HG02678 (cell line): Measurements from ENCODE around the gene PRR33.

Experiments used
- ATAC-seq: cut with Tn5 transposase; IDR thresholded peaks from one replicate; pipeline ENCODE4 v1.9.1; 2021; ENCODE audit warnings: mild to moderate bottlenecking, moderate library complexity; ENCODE audit not compliant: unreplicated experiment

The PRR33 gene

DNA sequence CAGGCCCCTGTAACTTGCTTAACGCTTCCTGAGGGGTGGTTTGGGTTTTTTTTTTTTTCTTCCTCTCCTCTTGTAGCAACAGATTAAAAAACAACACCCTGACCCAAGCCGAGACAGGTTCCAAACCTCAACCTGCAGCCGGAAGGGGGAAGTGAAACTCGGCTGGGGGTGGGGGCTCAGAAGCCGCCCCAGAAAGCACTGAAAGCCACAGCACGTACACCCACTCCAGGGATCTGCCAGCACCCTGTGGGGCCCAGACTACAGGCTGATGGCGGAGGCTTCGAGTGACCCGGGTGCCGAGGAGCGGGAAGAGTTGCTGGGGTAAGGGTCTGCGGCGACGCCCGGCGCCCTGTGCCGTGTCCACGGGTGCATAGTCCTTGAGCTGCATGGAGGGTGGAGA lies 38.8 kb downstream of the PRR33 start, which contains the start of gene LSP1:
Gene LSP1 (plus strand): TSS at position 208 of the 400 bp plus-strand sequence. CDS start 61 bp downstream, at position 269.
- peak; percentile 56 for ATAC-seq

DNA sequence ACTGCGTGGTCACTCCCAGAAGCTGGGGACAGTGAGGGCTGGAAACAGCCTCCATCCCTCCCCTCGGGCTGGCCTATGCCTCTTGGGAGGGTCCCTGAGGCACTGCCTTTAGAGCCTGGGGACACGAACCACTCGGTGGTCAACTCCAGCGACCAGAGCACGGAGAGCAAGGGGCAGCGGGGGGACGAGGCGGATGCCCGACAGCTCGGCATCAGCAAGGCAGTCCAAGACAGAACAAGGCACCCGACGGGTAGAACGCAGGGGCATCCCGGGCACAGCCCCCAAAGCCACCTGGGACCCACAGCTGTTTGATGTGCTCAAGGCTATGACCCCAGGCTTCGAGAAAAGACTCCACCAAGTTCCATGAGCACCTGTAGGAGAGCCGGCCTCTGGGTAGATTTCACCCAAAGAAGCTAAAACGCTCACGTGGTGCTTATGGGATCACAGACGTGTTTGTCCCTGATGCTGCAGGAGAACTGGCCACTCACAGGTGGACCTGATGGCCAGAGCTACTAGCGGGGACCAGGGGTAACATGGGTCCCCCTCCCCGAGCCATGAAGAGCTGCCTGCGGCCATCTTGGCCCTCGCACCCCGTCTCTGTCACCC lies 39.3 kb downstream of the PRR33 start:
- ATAC-seq, result no peak

DNA sequence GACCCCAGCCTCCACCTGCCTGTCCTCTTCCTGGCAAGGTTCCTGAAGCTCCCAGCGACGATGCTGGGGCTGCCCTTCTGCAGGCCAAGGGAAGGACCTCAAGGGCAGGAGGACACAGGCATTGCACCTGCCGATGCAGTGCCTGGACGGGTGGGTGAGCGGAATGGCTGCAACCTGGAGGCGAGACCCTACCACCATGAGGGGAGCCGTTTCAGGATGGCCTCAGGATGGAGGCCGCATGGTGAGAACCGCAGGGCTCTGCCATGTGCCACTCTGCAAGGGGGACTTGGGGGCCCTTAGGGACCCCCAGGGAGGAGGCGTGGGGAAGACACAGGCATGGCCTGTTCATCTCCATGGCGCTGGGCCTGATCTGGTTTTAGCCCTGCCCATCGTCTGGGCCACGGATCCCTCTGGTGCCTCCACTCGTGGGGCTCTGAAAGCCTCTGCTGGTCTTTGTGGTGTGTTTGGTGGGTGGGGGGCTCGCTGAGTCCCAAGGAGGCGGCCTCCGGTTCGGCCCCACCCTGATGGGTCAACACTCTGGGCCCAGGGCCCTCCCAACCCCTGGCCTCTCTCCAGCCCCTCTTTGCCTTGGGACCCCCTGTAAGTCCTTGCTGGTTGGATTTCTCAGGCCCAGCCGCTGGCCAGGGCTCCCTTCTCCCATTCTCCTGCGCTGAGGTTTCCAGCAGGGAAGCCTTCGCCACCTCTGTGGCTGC lies 40.1 kb downstream of the PRR33 start:
- ATAC-seq, result no peak

DNA sequence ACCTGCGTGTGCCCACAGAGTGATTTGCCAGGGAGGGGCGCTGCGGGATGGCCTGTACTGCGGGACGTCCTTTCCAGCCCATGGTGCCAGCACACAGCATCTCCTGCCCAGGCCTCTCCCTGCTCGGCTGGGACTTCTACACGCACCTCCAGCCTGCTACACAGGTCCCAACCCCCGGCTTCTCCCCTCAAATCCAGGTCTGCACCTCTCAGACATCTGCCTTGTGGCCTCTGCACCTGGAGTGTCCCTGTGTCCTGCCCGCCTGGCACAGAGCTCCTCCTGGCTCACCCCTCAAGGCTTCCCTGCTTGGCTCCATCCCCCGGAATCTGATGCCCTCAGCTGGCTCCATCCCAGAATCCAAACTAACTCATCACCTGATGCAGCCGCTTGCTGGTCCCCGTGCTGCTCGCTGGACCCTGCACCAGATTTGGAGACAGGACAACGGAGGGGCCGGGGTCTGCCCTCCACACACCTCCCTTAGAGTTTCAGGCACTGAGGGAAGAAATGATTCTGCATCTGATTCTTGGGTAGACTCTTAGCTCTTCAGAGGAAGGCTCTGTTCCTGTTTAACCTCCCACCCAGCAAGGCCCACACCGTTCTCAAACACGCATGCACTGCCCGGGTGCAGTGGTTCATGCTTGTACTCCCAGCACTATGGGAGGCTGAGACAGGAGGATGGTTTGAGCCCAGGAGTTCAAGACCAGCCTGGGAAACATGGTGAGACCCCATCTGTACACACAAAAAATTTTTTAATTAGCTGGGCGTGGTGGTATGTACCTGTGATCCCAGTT lies 42.9 kb downstream of the PRR33 start:
- no peak for ATAC-seq

DNA sequence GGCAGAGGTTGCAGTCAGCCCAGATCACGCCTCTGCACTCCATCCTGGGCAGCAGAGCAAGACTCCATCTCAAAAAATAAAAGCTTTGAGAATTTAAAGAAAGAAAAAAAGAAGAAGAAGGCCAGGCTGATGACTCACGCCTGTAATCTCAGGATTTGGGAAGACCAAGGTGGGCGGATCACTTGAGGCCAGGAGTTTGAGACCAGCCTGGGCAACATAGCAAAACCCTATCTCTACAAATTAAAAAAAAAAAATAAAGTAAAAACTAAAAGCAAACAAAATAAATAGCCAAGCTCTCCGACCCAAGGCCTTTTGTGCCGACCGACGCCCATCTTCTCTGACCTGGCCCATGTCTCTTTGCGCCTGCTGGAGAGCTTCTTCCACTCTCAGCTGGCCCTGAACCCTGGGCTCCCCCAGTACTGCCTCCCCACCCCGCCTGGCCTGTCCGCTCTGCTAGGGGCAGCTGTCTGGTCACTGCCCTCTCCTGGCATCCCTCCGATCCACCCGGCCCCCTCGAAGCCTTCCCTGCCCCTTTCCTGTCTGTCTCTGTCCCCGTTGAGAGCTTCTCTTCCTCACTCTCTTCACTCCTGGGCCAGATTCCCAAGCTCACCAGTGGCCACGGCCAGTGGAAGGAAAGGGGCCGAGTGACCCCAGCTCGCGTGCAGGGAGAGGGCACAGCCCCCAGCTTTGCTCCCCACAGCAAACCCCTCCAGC lies 43.6 kb downstream of the PRR33 start:
- ATAC-seq, result no peak

DNA sequence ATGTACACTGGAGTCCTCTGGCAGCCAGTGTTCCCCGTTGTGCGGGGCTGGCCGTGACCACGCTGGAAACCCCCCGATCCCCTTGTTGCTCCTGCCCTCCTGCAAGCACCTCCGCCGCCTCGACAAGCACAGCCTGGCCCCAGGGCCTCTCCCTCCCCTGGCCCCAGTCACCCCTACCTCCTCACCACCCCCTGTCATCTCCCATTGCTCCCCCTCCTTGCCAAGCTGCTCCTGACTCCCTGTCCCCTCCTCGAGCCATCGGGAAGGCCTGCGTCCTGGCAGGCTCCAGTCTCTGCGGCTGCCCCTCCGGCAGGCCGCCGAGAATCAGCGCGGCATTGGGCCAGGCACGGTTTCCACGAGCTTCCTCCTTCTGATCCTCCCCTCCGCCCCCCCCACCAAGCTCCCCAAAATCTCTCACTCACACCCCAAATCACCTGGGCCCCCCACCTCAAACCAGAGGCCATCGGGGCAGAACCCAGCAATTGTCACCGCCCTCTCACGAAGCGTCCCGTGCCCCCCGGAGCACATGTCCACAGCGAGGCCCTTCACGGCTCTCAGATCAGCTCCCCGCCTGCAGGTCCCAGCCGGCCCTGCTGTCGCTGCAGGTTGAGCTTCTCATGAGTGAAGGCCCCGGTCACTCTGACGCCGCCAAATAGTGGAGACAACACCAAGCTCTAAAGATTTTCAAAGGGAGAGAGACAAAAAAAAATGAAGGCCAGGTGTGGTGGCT lies 44.5 kb downstream of the PRR33 start:
- ATAC-seq, result no peak

DNA sequence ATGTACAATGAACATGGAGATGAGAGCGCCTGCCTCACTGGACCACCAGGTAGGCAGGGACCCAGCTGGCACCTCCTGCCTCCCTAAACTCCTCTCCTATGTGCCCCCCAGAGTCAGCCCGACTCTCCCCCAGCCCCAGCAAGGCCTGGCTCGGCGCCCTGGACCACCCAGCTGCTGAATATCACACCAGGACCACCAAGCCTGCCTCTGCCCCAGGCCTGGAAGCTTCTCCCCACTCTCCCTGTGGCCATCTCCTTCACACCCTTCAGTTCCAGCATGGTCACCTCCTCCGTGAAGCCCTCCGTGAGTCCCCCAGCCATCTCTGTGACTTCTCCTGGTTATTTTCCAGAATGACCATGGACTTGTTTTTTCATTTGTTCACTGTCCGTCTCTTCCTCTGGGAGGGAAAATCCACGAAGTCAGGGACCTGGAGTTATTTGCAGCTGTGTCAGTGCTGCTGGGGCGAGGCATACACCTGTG lies 45.2 kb downstream of the PRR33 start:
- ATAC-seq, result no peak

DNA sequence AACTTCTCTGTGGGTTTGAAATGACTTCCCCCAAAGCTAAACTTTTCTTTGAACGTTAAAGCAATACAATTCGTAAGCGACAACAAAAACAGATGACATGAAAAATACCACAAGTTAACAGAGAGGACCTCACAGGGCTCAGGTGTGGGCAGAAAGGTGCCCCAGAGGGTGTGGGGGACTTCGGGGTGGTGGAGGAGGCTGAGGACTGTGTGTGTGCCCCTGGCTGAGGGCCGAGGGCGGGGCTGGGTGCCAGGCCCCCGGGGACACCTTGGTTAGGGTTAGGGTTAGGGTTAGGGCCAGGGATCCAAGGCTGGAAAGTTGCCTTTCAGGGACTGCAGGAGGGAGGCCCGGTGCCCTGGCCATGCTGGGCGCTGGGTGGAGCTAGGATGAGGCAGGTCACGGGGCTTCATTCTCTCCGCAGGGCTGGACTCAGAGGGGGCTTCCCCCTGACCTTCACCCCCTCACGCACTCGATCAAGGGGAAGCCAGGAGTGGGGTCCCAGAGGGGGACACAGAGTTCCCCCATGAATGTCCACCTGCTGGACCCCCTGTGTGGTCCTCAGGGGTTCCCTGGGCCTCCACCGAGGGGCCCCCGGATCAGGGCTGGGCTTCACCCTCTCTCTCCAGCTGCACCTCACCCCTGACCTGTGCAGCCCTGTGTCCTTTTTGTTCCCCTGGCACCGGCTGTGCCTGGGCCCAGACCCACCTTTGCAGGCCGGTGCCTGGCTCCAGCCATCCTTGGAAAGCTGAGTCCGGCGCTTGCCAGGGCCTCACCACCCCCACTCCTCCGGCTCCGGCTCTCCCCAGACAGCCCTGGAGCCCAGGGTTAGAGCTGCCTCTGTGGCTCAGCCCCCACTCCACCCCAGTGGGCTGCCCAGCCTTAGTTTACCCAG lies 45.9 kb downstream of the PRR33 start:
- ATAC-seq, result no peak

DNA sequence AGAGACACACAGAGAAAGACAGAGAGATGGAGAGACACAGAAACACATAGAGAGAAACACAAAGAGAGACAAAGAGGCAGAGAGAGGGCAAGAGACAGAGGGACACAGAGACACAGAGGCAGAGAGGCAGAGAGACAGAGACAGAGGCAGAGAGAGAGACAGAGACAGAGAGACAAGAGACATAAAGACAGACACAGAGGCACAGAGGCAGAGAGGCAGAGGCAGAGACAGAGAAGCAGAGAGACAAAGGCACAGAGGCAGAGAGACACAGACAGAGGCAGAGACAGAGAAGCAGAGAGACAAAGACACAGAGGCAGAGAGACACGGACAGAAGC lies 46.6 kb downstream of the PRR33 start:
- no peak for ATAC-seq

DNA sequence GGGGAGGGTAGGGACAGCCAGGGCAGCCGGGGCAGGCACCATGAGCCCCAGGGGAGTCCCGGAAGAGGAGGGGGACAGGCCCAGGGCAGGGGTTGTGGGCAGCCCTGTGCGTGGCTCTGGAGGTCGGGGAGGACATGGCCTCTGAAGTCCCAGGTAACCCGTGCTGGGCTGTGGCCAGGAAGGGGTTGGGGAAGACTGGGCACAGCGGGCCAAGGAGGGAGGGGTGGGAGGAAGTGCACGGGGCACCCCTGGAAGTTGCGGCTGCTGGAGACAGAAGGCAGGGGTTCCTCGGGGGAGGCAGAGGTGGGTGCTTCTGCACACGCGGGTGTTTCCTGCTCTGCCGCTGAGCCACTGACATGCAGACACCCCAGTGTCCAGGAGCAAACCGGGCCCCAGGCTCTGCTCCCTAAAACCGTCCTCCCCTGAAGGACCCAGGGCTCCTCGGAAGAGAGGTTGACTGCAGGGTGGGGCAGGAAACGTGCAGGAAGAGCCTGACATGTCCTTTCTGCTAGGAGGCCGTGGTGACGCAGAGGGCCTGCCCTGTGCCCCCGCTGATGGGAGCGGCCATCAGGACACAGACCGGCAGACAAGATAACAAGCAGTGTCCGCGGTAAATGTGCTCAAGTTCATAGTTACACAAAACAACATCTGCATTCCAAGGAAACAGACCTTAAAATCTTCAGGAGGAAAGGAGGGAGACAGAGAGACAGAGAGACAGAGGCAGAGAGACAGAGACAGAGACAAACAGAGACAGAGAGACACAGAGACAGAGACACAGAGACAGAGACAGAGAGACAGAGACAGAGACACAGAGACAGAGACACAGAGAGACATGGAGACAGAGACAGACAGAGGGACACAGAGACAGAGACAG lies 47.2 kb downstream of the PRR33 start:
- no peak for ATAC-seq

DNA sequence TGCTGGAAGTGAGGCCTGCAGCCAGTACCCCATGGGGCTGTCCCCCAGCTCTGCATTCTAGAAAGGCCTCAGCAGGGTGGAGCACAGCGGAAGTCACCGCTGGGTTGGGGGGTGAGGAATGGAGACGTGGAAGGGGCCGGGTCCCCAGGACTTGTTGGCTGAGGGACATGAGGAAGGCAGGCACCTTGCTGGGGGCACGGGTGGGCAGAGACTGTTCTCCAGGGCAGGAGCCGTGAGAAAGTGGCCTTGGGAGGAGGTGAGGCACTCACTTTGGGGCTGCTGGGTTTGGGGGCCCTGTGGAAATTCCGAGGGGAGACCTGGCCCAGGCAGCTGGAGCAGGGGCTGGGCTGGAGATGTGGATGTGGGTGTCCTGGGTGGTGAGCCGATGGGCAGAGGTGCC lies 47.9 kb downstream of the PRR33 start:
- ATAC-seq, result no peak

DNA sequence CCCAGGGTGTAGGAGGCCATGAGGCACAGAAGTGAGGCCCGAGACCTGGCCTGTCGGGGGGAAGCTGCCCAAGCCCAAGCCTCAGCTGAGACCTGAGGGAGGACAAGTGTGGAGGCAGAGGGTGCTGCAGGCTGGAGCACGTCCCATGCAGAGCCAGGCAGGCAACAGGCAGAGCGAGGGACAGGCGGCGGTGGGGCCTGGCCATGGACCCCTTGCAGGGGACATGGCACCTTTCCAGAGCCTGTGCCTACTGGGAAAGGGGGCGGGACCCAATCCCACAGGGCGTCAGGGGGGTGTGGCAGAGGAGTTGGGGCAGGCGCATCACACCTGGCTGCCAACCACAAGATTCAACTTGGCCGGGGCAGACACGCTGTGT lies 48.6 kb downstream of the PRR33 start:
- ATAC-seq, result no peak

DNA sequence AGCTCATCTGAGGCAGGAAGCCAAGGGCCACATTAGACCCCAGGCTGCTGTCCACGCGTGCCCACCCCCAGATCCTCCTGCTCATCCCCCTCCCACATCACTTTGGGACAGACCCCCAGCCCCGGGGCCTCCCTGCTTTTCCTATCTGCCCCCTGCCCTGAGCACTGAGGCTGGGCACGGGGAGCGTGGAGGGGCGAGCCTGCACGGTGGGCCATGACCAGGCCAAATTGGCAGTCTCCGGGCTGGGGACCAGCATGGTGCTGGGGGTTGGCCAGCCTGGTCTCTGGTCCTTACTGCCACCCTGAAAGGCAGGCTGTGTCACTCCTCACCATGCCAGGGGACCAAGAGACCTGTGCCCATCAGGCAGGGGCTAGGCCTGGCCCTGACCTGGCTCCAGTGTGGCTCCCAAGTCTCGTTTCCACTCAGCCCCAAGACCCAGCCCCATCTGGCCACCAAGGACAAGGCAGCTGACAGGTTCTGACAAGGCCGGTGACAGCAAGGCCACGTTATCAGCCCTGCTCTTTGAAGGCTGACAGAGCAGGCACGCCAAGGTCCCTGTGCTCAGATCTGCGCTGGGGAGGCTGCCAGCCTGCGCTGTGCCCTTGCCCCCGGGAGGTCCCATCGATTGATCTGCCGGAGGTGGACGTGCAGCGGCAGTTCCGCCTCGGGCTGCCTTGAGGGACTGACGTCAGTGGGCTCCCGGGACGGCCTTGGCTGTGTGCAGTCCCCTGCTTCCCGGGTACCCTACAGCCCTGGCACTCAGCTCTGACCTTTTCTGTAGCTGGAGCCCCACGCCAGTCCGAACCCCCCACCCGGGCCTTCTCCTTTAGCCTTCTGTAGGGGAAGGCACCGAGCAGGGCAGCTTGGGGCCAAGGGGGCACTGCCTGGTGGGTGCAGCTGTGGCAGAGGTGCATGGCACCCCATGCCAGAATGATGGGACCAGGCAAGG lies 49.3 kb downstream of the PRR33 start:
- no peak for ATAC-seq

DNA sequence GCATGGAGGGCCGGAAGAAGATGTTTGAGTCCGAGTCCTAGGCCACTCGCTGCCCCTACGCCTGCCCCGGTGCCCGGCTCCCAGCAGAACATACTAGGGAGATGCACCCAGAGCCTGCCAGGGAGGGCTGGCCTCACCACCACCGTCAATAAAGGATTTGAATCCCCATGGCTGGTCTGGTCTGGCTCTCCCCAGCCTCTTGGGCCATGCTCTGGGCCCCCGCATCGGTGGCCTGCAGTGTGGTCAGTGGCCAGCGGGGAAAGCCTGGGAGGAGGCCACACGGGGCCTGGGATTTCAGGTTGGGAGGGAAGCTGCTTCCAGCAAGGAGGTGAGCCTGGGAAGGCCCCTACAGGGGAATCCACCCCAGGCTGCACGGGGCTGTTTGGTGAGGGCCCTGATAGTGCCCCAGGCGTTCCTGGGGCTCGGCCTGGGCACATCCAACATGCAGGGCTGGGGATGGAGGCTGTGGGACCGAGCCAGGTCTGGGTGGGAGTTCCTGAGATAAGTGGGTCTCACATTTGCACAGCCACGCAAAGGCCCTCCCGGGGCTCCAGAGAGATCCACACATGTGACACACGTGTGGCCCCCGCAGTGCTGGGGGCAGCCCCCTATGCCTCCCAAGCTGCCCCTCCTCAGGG lies 50.1 kb downstream of the PRR33 start:
- no peak for ATAC-seq

DNA sequence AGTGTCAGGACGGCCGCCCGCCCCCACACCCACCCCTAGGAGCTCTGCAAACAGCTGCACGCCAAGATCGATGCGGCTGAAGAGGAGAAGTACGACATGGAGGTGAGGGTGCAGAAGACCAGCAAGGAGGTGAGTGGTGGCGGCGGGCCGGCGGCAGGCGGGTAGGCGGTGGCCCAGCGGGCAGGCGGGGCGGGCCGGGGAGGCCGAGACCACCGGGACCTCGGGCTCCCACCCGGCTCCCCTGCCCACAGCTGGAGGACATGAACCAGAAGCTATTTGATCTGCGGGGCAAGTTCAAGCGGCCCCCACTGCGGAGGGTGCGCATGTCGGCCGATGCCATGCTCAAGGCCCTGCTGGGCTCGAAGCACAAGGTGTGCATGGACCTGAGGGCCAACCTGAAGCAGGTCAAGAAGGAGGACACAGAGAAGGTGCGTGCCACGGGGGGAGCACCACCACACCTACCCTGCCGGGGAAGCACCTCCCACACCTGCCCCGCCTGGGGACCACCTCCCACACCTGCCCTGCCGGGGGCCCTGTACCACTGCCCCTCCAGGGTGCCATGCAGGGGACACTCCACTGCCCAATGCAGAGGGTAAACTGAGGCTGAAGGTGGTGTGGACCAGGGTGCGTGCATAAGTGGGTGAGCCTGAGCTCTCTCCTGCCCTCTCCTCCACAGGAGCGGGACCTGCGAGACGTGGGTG lies 50.8 kb downstream of the PRR33 start:
- ATAC-seq, result no peak

DNA sequence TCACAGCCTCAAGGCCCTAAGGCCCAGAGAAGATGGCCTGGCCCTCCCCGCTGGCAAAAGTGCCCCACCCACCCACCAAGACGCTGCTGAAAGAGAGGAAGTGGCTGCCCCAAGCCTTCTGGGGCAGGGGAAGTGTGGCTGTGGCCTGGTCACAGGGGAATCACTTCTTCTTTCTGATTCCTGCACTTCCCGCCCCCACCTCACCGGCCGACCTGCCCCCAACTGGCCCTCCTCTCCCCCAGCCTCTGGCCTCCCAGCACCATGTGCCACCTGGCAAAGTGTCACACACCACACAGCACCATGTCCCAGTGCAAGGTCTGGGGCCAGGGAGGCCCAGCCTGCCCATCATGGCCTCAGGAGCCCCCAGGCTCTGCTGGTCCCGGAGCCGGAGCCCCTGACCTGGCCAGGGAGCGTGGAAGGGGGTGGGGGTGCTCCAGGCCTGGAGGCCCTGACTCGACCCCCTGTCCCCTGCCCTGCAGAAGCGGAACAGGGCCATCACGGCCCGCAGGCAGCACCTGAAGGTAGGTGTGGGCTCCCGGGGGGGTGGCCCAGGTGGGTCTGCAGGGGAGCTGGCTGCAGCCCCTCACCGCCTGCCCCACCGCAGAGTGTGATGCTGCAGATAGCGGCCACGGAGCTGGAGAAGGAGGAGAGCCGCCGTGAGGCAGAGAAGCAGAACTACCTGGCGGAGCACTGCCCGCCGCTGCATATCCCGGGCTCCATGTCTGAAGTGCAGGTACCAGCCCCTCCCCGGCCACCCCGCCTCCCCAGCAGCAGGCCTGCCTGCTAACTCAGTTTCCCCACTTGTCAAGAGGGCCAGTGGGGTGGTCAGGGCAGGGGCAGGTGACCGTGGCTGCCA lies 51.5 kb downstream of the PRR33 start:
- ATAC-seq, result no peak
